HG03196 (cell line): ENCODE results near the gene KMT2A.
"Not testable (repeated sequence)": the region's sequence is repeated elsewhere in the genome, so short reads cannot be mapped to it uniquely, and the experiment has no call there.

Experiments
- ATAC-seq: cut with Tn5 transposase; IDR thresholded peaks from one replicate; pipeline ENCODE4 v1.9.1; 2021; ENCODE audit not compliant: unreplicated experiment

KMT2A gene

GRCh38 chr11:118434553-118435289 is 1.6 kb upstream of the KMT2A start:
- no peak for ATAC-seq

- peak; percentile 21 for ATAC-seq
Measured at GRCh38 chr11:118435290-118435892, 901 bp upstream of the KMT2A start.

GRCh38 chr11:118436639-118437207 is 431 bp downstream of the KMT2A start:
- ATAC-seq, result peak; percentile 1

GRCh38 chr11:118437208-118438125 is 1.2 kb downstream of the KMT2A start:
- ATAC-seq, result no peak

GRCh38 chr11:118438314-118438931 is 2.1 kb downstream of the KMT2A start:
- no peak for ATAC-seq

GRCh38 chr11:118439646-118440045 is 3.4 kb downstream of the KMT2A start:
- no peak for ATAC-seq

GRCh38 chr11:118441770-118442275 is 5.5 kb downstream of the KMT2A start:
- ATAC-seq, result no peak

GRCh38 chr11:118442301-118442700 is 6.0 kb downstream of the KMT2A start:
- ATAC-seq, result no peak

GRCh38 chr11:118442908-118443589 is 6.8 kb downstream of the KMT2A start:
- no peak for ATAC-seq

- peak; percentile 48 for ATAC-seq
Measured at GRCh38 chr11:118443590-118444218, 7.4 kb downstream of the KMT2A start.

GRCh38 chr11:118447423-118447822 is 11.1 kb downstream of the KMT2A start:
- ATAC-seq, result no peak

GRCh38 chr11:118448294-118448693 is 12.0 kb downstream of the KMT2A start:
- peak; percentile 86 for ATAC-seq

GRCh38 chr11:118449316-118449918 is 13.1 kb downstream of the KMT2A start:
- no peak for ATAC-seq

GRCh38 chr11:118450451-118450850 is 14.2 kb downstream of the KMT2A start:
- ATAC-seq, result no peak

- ATAC-seq, result no peak
Measured at GRCh38 chr11:118462178-118462577, 25.9 kb downstream of the KMT2A start.

GRCh38 chr11:118468968-118469367 is 32.7 kb downstream of the KMT2A start:
- ATAC-seq, result not testable (repeated sequence)

GRCh38 chr11:118471030-118471429 is 34.7 kb downstream of the KMT2A start:
- no peak for ATAC-seq

GRCh38 chr11:118473537-118473936 is 37.2 kb downstream of the KMT2A start:
- no peak for ATAC-seq

- no peak for ATAC-seq
Measured at GRCh38 chr11:118476676-118477075, 40.4 kb downstream of the KMT2A start.
